Measurements from ENCODE around the gene WFIKKN1.
A peak's percentile ranks its signal among the peaks of the same experiment; 100 is the strongest.

The WFIKKN1 gene

DNA sequence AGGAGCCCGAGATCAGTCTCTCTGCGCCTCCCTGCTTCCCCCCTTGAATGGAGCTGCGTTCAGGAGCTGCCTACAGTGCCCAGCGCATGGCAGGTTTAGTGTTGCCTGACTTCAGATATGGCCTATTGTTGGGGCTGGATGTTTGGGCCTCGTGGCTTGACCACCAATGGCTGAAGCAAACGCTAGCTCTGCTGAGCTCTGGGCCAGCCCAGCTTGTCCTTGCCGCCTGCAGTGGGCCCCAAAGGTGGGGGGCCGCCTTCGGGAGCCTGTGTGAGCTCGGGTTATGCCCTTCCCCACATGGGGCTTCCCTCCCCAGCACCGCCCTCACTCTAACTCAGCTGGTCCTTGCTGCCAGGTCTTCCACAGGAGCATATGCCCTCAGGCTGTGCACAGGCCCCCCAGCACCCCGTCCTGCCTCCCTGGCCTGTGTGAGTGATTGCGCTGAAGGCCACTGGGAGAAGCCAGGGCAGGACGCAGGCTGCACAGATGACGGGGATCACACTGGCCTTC is 7.3 kb downstream of the WFIKKN1 start:
- no peak for DNase-seq

- no peak for DNase-seq
These were observed 8.1 kb downstream of the WFIKKN1 start for GRCh38 chr16:638836-639235.

DNA sequence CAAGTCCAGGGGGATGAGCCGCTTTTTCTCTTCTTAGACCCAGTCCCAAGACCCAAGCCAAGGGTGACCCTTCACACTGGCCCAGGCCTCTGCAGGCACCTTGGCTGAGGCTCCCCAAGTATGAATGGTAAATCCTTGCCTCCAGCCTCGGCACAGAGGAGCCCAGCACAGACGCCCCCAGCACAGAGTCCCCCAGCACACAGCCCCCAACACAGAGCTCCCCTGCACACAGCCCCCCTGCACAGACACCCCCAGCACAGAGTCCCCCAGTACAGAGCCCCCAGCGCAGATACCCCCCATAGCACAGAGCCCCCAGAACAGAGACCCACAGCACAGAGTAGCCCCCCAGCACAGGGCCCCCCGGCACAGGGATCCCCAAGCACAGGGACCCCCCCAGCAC is 9.8 kb downstream of the WFIKKN1 start:
- no peak for DNase-seq

DNA sequence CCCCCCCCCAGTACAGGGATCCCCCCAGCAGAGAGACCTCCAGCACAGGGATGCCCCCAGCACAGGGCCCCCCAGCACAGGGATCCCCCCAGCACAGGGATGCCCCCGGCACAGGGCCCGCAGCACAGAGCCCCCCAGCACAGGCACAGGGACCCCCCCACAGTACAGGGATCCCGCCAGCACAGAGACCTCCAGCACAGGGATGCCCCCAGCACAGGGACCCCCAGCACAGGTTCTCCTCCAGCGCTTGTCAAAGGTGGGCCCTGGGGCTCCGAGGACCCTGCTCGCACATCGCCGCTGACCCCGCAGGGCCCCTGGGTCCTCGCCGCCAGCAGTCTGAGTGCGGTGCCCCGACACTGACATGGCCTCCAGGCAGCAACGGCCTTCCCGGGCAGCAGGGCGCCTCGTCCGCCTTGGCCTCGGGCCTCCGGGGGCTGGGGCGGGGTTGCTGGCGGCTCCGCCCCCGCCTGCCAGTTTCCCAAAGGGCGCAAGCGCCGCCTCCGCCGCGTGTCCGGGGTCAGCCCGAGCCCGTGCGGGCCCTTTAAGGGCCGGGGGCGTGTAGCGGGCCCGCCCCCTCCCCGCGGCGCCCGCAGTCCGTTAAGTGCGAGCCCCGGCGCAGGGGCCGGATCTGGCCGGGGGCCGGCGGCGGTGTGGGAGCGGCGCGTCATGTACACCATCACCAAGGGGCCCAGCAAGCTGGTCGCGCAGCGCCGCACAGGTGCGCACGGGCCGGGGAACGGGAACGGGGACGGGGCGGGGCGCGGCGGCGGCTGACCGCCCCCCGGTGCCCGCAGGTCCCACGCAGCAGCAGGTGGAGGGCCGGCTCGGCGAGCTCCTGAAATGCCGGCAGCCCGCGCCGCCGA is 10.8 kb downstream of the WFIKKN1 start, which contains the start of gene MCRIP2:
Gene MCRIP2 (plus strand): TSS at position 503 of the 863 bp plus-strand sequence. CDS start 164 bp downstream, at position 667.
- peak; percentile 57 for DNase-seq

GRCh38 chr16:642189-643049 is 11.6 kb downstream of the WFIKKN1 start:
- DNase-seq, result no peak

DNA sequence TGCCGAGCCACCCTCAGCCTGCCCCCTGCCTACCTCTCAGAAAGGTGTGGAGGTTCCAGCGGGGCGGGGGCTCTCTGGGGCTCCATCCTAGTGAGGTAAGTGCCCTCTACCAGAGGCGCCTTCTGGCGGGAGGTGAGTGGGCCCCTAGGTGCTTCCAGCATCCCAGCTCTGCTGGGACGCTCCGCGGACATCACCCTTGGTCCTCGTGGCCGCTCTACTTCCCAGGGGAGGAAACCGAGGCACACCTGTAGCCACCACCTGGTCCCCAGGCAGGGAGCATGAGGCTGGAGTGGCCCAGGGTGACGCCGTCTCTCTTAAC is 12.2 kb downstream of the WFIKKN1 start:
- no peak for DNase-seq

GRCh38 chr16:644556-644955 is 13.8 kb downstream of the WFIKKN1 start:
- DNase-seq, result no peak

DNA sequence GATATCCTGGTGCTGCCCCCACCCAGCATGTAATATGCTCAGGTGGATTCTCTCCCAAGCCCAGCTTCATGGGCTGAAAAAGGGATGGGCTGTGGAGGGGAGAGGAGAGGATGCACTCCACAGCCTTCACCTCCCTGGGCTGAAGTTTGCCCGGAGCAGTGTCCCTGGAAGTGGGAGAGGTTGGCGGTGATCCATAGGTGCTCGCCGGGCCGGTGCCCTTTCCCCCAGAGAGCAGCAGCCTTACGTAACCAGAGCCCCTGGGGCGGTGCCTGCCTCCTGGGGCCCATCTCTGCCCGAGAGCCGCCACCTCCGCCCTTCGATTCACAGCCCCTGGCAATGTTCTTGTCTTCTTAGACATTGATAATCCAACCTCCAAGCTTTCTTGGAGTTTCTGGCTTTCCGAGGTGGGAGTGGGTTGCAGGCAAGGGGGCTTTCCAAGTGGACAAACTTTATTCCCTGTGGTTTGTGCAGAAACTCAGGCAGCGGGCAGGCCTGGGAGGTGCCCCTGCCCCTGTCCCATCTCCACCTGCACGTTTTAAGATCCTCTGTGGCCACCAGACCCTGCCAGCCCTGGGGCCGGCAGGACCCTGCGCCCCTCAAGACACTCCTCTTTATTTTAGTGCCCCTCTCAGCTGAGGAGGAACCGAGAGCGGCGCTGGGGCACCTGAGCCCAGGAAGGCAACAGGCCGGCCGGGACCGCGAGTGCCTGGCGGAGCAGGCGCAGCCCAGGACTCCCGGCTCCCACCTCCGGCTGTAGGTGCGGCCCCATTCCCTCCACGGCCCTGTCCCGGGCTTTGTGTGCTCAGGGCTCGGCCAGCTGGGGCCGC is 15.3 kb downstream of the WFIKKN1 start:
- DNase-seq, result no peak

DNA sequence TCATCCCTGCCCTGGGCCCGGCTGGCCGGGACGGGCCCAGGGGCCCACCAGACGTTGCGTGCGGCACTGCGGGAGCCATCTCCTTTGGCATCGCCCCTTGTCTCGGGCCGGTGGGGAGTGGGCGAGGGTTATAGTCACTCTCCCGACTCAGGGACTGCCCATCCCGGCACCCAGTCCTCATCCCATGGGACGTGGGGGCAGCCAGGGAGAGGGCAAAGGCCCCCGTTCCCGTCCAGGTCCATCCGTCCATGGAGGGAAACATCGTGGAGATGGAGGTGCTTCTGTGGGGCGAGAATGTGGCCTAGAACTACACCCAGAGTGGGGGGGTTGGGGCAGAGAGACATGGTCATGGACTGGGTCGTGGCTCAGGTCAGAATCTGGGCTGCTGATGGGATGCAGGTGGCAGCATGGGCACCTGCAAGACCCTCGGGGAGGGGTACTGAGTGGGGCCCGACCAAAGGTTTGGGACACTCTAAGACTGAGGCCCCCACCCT is 15.9 kb downstream of the WFIKKN1 start:
- DNase-seq, result no peak

GRCh38 chr16:647173-647902 is 16.6 kb downstream of the WFIKKN1 start:
- DNase-seq, result no peak

DNA sequence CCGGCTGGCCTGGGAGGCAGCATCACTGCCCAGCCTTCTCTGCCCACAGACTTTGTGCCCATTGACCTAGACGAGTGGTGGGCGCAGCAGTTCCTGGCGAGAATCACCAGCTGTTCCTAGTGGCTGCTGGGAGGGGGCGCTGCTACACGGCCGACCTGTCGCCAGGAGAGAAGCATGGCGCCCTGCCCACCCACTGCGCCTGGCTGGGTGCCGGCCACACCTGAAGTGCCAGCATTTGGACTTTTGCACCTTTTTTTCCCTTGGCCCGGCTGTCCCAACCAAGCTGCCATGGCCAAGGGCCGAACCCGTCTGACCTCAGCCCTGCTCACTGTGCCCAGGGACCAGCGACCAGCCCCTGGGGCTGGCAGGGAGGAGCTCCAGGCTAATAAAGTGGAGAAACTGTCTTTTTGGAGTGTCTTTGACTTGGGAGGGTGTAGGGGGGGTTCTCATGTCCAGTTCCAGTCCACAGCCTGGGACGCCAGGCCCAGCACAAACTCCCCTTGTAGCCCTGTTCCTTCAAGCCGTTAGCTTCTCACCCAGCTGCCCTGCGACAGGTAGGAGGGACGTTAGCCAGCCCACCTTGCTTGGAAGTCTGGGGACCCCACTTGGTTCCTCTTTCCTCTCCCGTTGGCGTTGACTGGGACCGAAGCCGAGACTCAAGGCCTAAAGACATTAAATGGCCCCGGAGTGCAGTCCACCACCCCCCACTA is 17.4 kb downstream of the WFIKKN1 start:
- DNase-seq, result peak; percentile 10

DNA sequence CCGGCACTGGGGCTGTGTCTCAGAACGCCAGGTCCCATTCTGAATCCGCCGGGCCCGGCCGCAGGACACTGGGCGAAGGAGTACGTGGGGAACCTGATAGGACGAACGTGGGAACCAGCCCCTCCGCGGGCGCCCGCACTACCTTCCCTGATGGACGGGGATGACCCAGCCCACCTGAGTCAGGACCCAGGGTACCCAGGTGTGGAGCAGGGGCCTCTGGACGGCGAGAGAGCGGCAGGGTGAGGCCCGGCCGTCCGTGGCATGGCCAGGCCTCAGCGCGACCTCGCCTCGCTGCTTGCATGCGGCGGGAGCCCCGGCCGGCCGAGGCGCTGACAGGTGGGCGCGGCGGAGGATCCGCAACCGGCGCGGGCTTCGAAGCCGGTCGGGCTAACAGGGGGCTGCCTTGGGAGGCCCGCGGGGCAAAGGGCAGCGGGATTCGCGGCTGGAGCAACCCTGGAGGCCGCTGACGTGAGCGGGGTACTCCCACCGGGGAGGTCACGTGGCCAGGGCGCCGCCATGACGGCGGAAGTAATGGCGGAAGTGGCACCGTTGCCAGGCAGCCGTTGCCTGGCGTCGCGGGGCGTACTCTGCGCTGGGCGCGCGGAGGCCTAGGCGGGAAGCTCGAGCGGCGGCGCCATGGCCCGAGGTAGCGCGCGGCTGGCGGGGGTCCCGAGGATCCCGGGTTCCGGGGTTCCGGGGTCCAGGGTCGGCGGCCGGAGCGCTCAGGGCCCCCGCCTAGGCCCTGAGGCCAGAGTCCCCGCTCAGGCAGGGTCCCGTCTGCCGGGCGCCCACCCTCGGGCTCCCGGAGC is 18.2 kb downstream of the WFIKKN1 start, which contains the start of gene WDR90:
Gene WDR90 (plus strand): TSS at position 585 of the 809 bp plus-strand sequence. CDS start 52 bp downstream, at position 637.
- peak; percentile 70 for DNase-seq

DNA sequence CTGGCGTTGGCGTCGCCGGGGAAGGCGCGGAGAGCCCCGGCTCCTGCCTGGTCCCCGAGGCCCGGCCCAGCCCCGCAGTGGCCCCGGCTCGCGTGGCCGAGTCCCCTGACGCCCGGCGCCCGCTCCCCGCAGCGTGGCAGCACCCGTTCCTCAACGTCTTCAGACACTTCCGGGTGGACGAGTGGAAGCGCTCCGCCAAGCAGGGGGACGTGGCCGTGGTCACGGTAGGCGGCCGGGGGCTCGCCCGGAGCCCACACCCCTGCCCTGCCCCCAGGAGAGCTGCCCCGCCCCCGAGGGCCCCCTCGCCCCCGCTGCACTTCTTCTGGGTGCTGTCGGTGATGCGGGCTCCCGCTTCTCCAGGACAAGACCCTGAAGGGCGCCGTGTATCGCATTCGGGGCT is 18.8 kb downstream of the WFIKKN1 start:
- DNase-seq, result no peak

- DNase-seq, result no peak
These were observed 21.1 kb downstream of the WFIKKN1 start for GRCh38 chr16:651844-652243.

DNA sequence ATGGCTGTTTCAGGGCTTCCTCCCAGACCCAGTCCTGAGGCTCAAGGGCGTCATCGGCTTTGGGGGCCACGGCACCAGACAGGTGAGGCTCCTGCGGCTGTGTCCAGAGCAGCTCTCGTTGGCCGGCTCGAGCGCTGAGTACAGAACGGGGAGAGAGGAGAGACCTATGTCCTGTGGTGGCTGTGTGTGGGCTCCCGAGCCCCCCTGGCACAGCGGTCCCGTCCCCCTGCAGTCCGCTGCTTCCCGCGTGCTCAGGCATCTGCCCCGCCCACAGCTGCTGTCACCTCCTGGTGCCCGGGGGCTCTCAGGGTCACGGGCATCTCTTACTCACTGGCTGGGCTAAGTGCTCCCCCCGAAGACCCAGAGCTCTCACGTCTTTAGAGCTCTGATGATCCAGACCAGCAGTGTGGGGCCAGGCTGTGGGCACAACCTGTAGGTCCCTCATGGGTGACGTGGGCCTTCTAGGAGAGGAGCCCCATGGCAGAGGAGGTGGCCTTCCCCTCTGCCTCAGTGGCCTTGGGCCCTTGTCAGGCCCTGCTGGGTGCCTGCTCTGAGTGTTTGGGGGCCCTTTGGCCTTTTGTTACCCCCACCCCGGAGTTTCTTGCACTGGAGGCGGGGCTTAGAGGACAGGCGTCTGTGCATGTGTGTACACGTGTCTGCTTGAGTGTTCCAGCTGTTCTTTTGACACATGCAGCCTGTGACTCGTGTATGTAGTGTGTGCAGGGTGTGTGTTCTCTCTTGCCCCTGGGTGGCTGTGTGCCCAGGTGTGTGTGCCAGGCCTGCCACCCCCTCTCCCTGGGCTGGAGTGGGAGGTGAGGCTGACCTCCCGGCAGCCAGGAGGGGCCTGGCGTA is 21.9 kb downstream of the WFIKKN1 start:
- no peak for DNase-seq

DNA sequence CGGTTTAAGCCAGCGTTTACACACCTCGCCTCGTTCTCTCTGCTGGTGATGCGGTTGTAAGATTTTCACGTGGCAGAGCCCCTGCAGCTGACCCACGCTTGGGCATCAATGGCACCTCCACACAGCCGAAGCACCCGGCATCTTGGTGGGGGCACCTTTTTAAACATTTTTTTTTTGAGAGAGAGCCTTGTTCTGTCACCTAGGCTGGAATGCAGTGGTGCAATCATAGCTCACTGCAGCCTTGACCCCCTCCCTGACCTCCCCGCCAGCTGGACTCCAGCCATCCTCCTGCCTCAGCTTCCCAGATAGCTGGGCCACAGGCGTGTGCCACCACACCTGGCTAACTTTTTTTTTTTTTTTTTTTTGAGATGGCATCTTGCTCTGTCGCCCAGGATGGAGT is 23.2 kb downstream of the WFIKKN1 start:
- DNase-seq, result no peak

DNA sequence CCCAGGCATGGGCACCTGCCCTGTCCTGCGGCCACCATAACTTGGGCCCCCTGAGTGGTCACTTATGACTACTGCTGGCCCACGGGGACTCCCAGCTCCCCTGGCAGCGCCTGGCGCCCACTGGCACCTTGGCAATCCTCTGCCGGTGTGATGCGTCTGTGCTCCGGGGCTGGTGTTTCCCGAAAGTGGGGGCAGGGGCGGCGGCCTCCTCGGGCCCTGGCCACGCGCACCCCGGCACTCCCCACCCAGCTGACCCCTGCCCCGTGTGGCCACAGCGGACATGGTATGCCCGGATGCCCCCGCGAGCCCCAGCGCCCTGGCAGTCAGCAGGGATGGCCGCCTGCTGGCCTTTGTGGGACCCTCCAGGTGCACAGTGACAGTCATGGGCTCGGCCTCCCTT is 26.7 kb downstream of the WFIKKN1 start:
- no peak for DNase-seq

DNA sequence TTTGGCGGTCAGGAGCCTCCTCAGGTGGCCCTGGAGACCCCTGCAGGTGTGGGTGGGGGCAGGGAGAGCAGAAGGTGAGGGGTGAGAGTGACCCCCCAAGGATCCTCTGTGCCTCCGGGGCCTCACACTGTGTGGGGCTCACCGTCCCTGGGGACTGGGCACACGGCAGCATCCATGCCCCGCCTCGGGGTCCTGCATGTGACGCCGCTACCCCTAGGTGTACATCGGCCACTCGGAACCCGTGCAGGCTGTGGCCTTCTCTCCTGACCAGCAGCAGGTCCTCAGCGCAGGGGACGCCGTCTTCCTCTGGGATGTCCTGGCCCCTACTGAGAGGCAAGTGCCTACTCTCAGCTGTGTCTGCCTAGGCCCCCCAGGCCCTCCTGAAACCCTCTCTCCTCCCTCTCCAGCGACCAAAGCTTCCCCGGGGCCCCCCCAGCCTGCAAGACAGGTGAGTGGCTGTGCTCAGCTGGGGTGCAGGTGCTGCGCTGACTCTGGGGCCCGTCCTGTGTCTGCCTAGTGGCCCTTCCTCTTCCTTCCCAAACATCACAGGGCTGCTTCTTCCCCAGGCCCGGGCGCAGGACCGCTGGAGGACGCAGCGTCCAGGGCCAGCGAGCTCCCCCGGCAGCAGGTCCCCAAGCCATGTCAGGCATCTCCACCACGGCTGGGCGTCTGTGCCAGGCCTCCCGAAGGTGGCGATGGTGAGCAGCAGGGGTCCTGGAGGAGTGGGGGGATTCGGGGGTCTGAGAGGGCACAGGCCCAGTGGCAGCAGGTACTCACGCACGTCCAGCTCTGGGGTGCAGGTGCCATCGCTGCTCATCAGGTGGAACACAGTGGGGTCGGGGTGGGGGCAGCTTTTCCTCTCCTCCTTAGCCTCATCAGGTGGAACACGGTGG is 28.1 kb downstream of the WFIKKN1 start:
- DNase-seq, result no peak

All from NCI-H446 treated with DMSO at 0.1 percent for 48 hours (cell line).